ENCODE measurements around the gene GNA12. TPM values are rescaled to one million over a fixed set of nuclear protein-coding genes. Genes with fewer than 3 reads are reported as not detected.

GNA12 gene
- total RNA-seq, 1 experiment from 2014 or later: 15.0 TPM

- Histone ChIP-seq H2AFZ (ENCODE audit: low read length) (no peak overlapping the region), H3K9me3 (ENCODE audit: low read length) (no peaks in the 10 kb centered on the region), H3K4me1 (ENCODE audit: insufficient read depth, low read length) (peaks cover 29% of the 10 kb centered on the region), H3K9me2 (replicated peaks; ENCODE audit: low read length) (no peaks in the 10 kb centered on the region), H3K4me3 (ENCODE audit: low read length) (no peak overlapping the region), H3K36me3 (ENCODE audit: low read depth, low read length) (no peaks in the 10 kb centered on the region), H3K79me2 (ENCODE audit: low read length) (peaks cover 53% of the 10 kb centered on the region), H3K4me2 (ENCODE audit: low read length) (no peak overlapping the region), H3F3A (ENCODE audit: low read length, unreplicated experiment) (peaks cover 18% of the 10 kb centered on the region), H3K27me3 (ENCODE audit: low read length) (no peaks in the 10 kb centered on the region), H3K9ac (ENCODE audit: low read length) (no peak overlapping the region), H3K27ac (ENCODE audit: low read length) (no peak overlapping the region), H4K20me1 (ENCODE audit: low read length) (no peaks in the 10 kb centered on the region)
- TF ChIP-seq EZH2phosphoT487 (IDR thresholded peaks at IDR 0.05; ENCODE audit: borderline replicate concordance, low read length) (no peak), EZH2 (IDR thresholded peaks at IDR 0.05; ENCODE audit: low read length, unreplicated experiment) (no peak), CTCF (conservative IDR thresholded peaks at IDR 0.05; ENCODE audit: low read depth, low read length) (no peak)
- intact Hi-C loops (cut with micrococcal nuclease): no loop called here
- ATAC-seq (no peak), DNase-seq (no peak)
- ChIA-PET CTCF (no interaction called here), POLR2A (ENCODE audit: unreplicated experiment) (no interaction called here)
- no TSS peak for BruUV-seq (replicated peaks)
These were observed 90.0 kb downstream of the GNA12 start for GRCh38 chr7:2754086-2754485.

GRCh38 chr7:2753148-2753547 is 91.0 kb downstream of the GNA12 start:
- Histone ChIP-seq H3K79me2 (ENCODE audit: low read length) (peaks cover 53% of the 10 kb centered on the region), H3K9me3 (ENCODE audit: low read length) (no peaks in the 10 kb centered on the region), H3K4me1 (ENCODE audit: insufficient read depth, low read length) (peaks cover 21% of the 10 kb centered on the region), H3K4me3 (ENCODE audit: low read length) (no peak overlapping the region), H3K27me3 (ENCODE audit: low read length) (no peaks in the 10 kb centered on the region), H3K9me2 (replicated peaks; ENCODE audit: low read length) (no peaks in the 10 kb centered on the region), H3K9ac (ENCODE audit: low read length) (no peak overlapping the region), H2AFZ (ENCODE audit: low read length) (no peak overlapping the region), H4K20me1 (ENCODE audit: low read length) (no peaks in the 10 kb centered on the region), H3K4me2 (ENCODE audit: low read length) (no peak overlapping the region), H3F3A (ENCODE audit: low read length, unreplicated experiment) (peaks cover 12% of the 10 kb centered on the region), H3K27ac (ENCODE audit: low read length) (no peak overlapping the region), H3K36me3 (ENCODE audit: low read depth, low read length) (no peaks in the 10 kb centered on the region)
- DNase-seq (no peak), ATAC-seq (no peak)
- POLR2A ChIA-PET (ENCODE audit: unreplicated experiment): no interaction called here
- TF ChIP-seq EZH2 (IDR thresholded peaks at IDR 0.05; ENCODE audit: low read length, unreplicated experiment) (no peak), CTCF (conservative IDR thresholded peaks at IDR 0.05; ENCODE audit: low read depth, low read length) (no peak), EZH2phosphoT487 (IDR thresholded peaks at IDR 0.05; ENCODE audit: borderline replicate concordance, low read length) (no peak)
- BruUV-seq (replicated peaks): no TSS peak
- intact Hi-C loops (cut with micrococcal nuclease): no loop called here
- CTCF ChIA-PET: no interaction called here

- intact Hi-C loops (cut with micrococcal nuclease): no loop called here
- TF ChIP-seq CTCF (conservative IDR thresholded peaks at IDR 0.05; ENCODE audit: low read depth, low read length) (no peak), EZH2 (IDR thresholded peaks at IDR 0.05; ENCODE audit: low read length, unreplicated experiment) (no peak), EZH2phosphoT487 (IDR thresholded peaks at IDR 0.05; ENCODE audit: borderline replicate concordance, low read length) (no peak)
- Histone ChIP-seq H3K79me2 (ENCODE audit: low read length) (peaks cover 46% of the 10 kb centered on the region), H3K27me3 (ENCODE audit: low read length) (no peaks in the 10 kb centered on the region), H3F3A (ENCODE audit: low read length, unreplicated experiment) (no peaks in the 10 kb centered on the region), H3K9ac (ENCODE audit: low read length) (no peak overlapping the region), H3K4me3 (ENCODE audit: low read length) (no peak overlapping the region), H3K36me3 (ENCODE audit: low read depth, low read length) (no peaks in the 10 kb centered on the region), H3K9me2 (replicated peaks; ENCODE audit: low read length) (no peaks in the 10 kb centered on the region), H3K4me1 (ENCODE audit: insufficient read depth, low read length) (peaks cover 3% of the 10 kb centered on the region), H3K4me2 (ENCODE audit: low read length) (no peak overlapping the region), H3K27ac (ENCODE audit: low read length) (no peak overlapping the region), H4K20me1 (ENCODE audit: low read length) (no peaks in the 10 kb centered on the region), H2AFZ (ENCODE audit: low read length) (no peak overlapping the region), H3K9me3 (ENCODE audit: low read length) (no peaks in the 10 kb centered on the region)
- POLR2A ChIA-PET (ENCODE audit: unreplicated experiment): no interaction called here
- CTCF ChIA-PET: no interaction called here
- no TSS peak for BruUV-seq (replicated peaks)
- no peak for ATAC-seq
- no peak for DNase-seq
These were observed 93.0 kb downstream of the GNA12 start for GRCh38 chr7:2751086-2751485.

All from PC-3 (cell line).